ENCODE data around the gene UBA5.
"Not testable (repeated sequence)": the region's sequence is repeated elsewhere in the genome, so short reads cannot be mapped to it uniquely, and the experiment has no call there.

Gene UBA5

GRCh38 chr3:132630612-132631011, 29.5 kb upstream of the UBA5 start:
- TF ChIP-seq, protein P1, sequence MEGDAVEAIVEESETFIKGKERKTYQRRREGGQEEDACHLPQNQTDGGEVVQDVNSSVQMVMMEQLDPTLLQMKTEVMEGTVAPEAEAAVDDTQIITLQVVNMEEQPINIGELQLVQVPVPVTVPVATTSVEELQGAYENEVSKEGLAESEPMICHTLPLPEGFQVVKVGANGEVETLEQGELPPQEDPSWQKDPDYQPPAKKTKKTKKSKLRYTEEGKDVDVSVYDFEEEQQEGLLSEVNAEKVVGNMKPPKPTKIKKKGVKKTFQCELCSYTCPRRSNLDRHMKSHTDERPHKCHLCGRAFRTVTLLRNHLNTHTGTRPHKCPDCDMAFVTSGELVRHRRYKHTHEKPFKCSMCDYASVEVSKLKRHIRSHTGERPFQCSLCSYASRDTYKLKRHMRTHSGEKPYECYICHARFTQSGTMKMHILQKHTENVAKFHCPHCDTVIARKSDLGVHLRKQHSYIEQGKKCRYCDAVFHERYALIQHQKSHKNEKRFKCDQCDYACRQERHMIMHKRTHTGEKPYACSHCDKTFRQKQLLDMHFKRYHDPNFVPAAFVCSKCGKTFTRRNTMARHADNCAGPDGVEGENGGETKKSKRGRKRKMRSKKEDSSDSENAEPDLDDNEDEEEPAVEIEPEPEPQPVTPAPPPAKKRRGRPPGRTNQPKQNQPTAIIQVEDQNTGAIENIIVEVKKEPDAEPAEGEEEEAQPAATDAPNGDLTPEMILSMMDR (IDR thresholded peaks at IDR 0.05; ENCODE audit: low read depth, low read length) = no peak
- Histone ChIP-seq H3K4me3 (ENCODE audit: low read depth, low read length) (no peak overlapping the region), H3K27ac (no peak overlapping the region), H3K9me3 (ENCODE audit: severe bottlenecking) (no peaks in the 10 kb centered on the region), H3K27me3 (ENCODE audit: insufficient read depth, low read depth, severe bottlenecking) (no peaks in the 10 kb centered on the region), H3K36me3 (peaks cover 2% of the 10 kb centered on the region; the same call in 1 of the 2 replicates)
- DNase-seq = no peak

- no peak overlapping the region for H3K4me3 ChIP-seq (ENCODE audit: low read depth, low read length)
- H3K9me3 ChIP-seq (ENCODE audit: severe bottlenecking) = no peaks in the 10 kb centered on the region
- TF ChIP-seq, protein P1 (IDR thresholded peaks at IDR 0.05; ENCODE audit: low read depth, low read length) = no peak
- no peak overlapping the region for H3K27ac ChIP-seq
- H3K36me3 ChIP-seq = peaks cover 3% of the 10 kb centered on the region; the same call in 1 of the 2 replicates
- no peak for DNase-seq
- no peaks in the 10 kb centered on the region for H3K27me3 ChIP-seq (ENCODE audit: insufficient read depth, low read depth, severe bottlenecking)
Measured at GRCh38 chr3:132635052-132635451, 25.1 kb upstream of the UBA5 start.

DNA sequence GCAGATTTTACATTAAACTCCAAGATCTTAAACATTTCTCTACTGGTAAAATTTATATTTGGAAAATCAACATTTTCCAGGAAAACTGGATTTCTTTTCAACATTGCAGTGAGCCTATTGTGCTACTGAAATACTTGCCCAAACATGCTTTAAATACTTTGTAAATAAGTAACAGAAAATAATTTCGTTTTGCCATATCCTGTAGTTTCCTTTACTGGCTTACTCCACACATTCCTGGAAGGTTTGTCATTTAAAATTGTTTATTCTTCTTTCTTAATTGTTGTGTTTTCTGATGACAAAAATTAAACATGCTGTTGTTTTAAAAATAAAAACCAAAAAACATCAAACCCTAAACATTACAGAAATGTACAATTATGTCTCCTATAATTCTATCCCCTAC, 22.5 kb upstream of the UBA5 start:
- no peak for DNase-seq
- H3K27me3 ChIP-seq (ENCODE audit: insufficient read depth, low read depth, severe bottlenecking) = no peaks in the 10 kb centered on the region
- no peak overlapping the region for H3K27ac ChIP-seq
- H3K36me3 ChIP-seq = peaks cover 3% of the 10 kb centered on the region; the same call in 1 of the 2 replicates
- no peak overlapping the region for H3K4me3 ChIP-seq (ENCODE audit: low read depth, low read length)
- TF ChIP-seq, protein P1 (IDR thresholded peaks at IDR 0.05; ENCODE audit: low read depth, low read length) = no peak
- no peaks in the 10 kb centered on the region for H3K9me3 ChIP-seq (ENCODE audit: severe bottlenecking)

- DNase-seq = no peak
- no peaks in the 10 kb centered on the region for H3K9me3 ChIP-seq (ENCODE audit: severe bottlenecking)
- H3K27ac ChIP-seq = no peak overlapping the region
- no peaks in the 10 kb centered on the region for H3K27me3 ChIP-seq (ENCODE audit: insufficient read depth, low read depth, severe bottlenecking)
- TF ChIP-seq, protein P1 (IDR thresholded peaks at IDR 0.05; ENCODE audit: low read depth, low read length) = no peak
- H3K36me3 ChIP-seq = peaks cover 3% of the 10 kb centered on the region; the same call in 1 of the 2 replicates
- no peak overlapping the region for H3K4me3 ChIP-seq (ENCODE audit: low read depth, low read length)
Measured at GRCh38 chr3:132638706-132639105, 21.4 kb upstream of the UBA5 start.

DNA sequence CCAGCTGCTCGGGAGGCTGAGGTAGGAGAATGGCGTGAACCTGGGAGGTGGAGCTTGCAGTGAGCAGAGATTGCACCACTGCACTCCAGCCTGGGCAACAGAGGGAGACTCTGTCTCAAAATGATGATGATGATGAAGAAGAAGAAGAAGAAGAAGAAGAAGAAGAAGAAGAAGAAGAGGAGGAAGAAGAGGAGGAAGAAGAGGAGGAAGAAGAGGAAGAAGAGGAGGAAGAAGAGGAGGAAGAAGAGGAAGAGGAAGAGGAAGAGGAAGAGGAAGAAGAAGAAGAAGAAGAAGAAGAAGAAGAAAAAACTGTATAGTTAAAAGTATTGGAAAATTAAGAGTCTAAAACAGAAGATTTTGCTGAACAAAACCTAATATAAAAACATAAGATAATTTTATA, 18.7 kb upstream of the UBA5 start:
- H3K27me3 ChIP-seq (ENCODE audit: insufficient read depth, low read depth, severe bottlenecking); DNase-seq; H3K9me3 ChIP-seq (ENCODE audit: severe bottlenecking); H3K27ac ChIP-seq; H3K36me3 ChIP-seq; H3K4me3 ChIP-seq (ENCODE audit: low read depth, low read length): not testable (repeated sequence)

DNA sequence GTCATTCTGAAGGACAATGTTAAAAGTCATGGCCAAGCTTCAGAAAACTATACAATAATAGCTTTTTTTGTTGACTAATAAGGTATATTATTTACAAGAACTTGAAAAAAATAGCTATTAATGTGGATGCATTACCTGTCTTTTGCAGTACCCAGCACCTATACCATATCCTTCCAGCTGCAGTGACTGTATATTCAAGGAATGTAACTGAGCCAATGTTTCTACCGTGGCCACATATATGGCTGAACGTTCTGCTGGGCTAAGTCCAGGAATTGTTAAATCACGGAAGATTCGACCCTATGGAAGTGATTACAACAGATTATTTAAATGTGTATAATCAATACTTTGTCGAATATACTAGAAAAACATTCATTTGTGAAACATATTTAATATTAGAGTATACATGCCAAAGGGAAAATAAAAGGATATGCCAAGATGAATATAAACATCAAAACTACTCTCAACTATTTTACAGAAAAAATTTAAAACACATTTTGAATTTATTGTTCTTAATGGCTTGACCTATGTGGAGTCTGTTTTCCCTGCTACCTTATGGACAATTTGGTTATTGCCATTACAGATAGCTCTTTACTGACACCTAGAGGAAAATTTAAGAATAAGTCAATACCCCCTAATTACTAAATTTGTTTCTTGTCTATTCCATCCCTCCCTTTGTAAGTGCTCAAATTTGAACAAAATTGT, 18.1 kb upstream of the UBA5 start:
- H3K27ac ChIP-seq = no peak overlapping the region
- H3K27me3 ChIP-seq (ENCODE audit: insufficient read depth, low read depth, severe bottlenecking) = no peaks in the 10 kb centered on the region
- no peak for DNase-seq
- H3K9me3 ChIP-seq (ENCODE audit: severe bottlenecking) = no peaks in the 10 kb centered on the region
- TF ChIP-seq, protein P1 (IDR thresholded peaks at IDR 0.05; ENCODE audit: low read depth, low read length) = 0 out of 2 replicates have a peak, but pooled peaks have one; percentile 19
- H3K36me3 ChIP-seq = peaks cover 3% of the 10 kb centered on the region; the same call in 1 of the 2 replicates
- H3K4me3 ChIP-seq (ENCODE audit: low read depth, low read length) = no peak overlapping the region
